ENCODE measurements around the gene VAV2. TPM values are rescaled to one million over a fixed set of nuclear protein-coding genes. Genes with fewer than 3 reads are reported as not detected.

The VAV2 gene
- polyA plus RNA-seq, 1 of the 3 experiments (the other 2 are of a cell fraction) = 14.9 TPM

GRCh38 chr9:133775951-133776905 lies 215.9 kb downstream of the VAV2 start:
- Histone ChIP-seq H3K9me2 (no peaks in the 10 kb centered on the region), H4K20me1 (ENCODE audit: insufficient read depth) (no peaks in the 10 kb centered on the region), H3K4me2 (no peak overlapping the region), H3K36me3 (replicated peaks in 1 of 2; ENCODE audit: control insufficient read depth in 1 of 2, insufficient read depth in 2 of 2, low read length in 1 of 2) (peaks cover 18 to 60% of the 10 kb centered on the region in 2 experiments), H3F3A (replicated peaks; ENCODE audit: insufficient read depth) (no peaks in the 10 kb centered on the region), H2AFZ (ENCODE audit: low read depth) (no peak overlapping the region), H3K9me3 (no peaks in the 10 kb centered on the region), H3K4me3 (ENCODE audit: low read depth in 2 of 2, low read length in 1 of 2) (no peak overlapping the region), H3K79me2 (ENCODE audit: insufficient read depth) (no peaks in the 10 kb centered on the region), H3K9ac (no peak overlapping the region), H3K4me1 (ENCODE audit: control insufficient read depth in 1 of 2, insufficient read depth in 2 of 2, low read depth in 1 of 2, low read length in 1 of 2) (peaks cover 0 to 13% of the 10 kb centered on the region in 2 experiments; a peak in 1 of 4 replicates), H3K27me3 (ENCODE audit: insufficient read depth) (no peaks in the 10 kb centered on the region), H3K27ac (ENCODE audit: low read depth in 2 of 2, low read length in 1 of 2) (no peak overlapping the region; a peak in 1 of 4 replicates)
- 95% methylated on average over 13 of the region's 27 CpGs for WGBS (ENCODE audit: low lambda C conversion rate)
- ChIA-PET CTCF (interaction anchor here (0.6 to 3.3 kb wide), 7 partner anchors 14 to 218 kb away, joined by 3 to 24 read pairs (median 15); no protein-coding TSS in a partner anchor), POLR2A (no interaction called here)
- DNase-seq = no peak
- TF ChIP-seq USF2 (IDR thresholded peaks at IDR 0.05; ENCODE audit: borderline replicate concordance, low read depth, low read length) (no peak), TEAD4 (IDR thresholded peaks at IDR 0.05; ENCODE audit: borderline replicate concordance, insufficient read depth) (no peak), YY1 (IDR thresholded peaks at IDR 0.05; ENCODE audit: low read depth) (no peak), RFX5 (IDR thresholded peaks at IDR 0.05; ENCODE audit: low read length) (no peak), MAX (IDR thresholded peaks at IDR 0.05; ENCODE audit: low read depth) (no peak), MXI1 (IDR thresholded peaks at IDR 0.05; ENCODE audit: low read depth, low read length) (no peak), ELF1 (IDR thresholded peaks at IDR 0.05) (no peak), FOXJ3 (CRISPR knock-in tag; IDR thresholded peaks at IDR 0.05) (no peak), MEF2A (IDR thresholded peaks at IDR 0.05; ENCODE audit: borderline replicate concordance, low read depth) (no peak), NFIC (IDR thresholded peaks at IDR 0.05; ENCODE audit: borderline replicate concordance) (no peak), POLR2AphosphoS5 (IDR thresholded peaks at IDR 0.05; ENCODE audit: low read depth, low read length) (no peak), SMC3 (IDR thresholded peaks at IDR 0.05; ENCODE audit: low read depth, low read length) (no peak), TCF12 (IDR thresholded peaks at IDR 0.05) (no peak), PBX3 (IDR thresholded peaks at IDR 0.05) (no peak), IRF3 (IDR thresholded peaks at IDR 0.05; ENCODE audit: low read depth, low read length) (no peak), REST (IDR thresholded peaks at IDR 0.05; ENCODE audit: low read depth, low read length) (no peak)

All from SK-N-SH (cell line).